HK-2 (cell line): ENCODE measurements around the gene NDUFS7.

Experiments used
- DNase-seq: peaks from one replicate; pipeline ENCODE4 v3.0.0-alpha.2; 2018; ENCODE audit not compliant: unreplicated experiment

The NDUFS7 gene

DNA sequence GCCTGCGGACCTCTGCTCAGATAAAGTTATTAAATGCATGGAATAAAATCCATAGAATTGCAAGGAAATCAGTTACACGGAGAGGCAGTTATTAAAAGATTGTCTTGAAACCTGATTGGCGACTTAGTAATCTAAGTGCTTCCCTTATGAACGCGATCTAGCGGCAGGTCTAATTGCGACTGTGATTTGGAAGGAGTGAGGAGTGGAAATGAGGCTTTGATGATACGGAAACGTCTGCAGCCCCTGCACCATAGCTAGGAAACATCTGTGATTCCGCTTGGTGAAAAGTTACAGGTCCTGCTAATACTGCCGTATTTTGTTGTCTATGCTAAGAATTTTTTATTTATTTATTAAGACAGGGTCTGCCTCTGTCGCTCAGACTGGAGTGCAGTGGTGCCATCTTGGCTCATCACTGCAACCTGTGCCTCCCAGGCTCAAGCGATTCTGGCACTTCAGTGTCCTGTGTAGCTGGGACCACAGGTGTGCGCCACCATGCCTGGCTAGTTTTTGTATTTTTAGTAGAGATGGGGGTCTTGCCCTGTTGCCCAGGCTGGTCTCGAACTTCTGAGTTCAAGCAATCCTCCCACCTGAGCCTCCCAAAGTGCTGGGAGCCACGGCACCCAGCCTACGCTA, 887 bp downstream of the NDUFS7 start:
- DNase-seq: no peak

- DNase-seq: no peak
Observed at GRCh38 chr19:1385816-1386215, 2.1 kb downstream of the NDUFS7 start.

DNA sequence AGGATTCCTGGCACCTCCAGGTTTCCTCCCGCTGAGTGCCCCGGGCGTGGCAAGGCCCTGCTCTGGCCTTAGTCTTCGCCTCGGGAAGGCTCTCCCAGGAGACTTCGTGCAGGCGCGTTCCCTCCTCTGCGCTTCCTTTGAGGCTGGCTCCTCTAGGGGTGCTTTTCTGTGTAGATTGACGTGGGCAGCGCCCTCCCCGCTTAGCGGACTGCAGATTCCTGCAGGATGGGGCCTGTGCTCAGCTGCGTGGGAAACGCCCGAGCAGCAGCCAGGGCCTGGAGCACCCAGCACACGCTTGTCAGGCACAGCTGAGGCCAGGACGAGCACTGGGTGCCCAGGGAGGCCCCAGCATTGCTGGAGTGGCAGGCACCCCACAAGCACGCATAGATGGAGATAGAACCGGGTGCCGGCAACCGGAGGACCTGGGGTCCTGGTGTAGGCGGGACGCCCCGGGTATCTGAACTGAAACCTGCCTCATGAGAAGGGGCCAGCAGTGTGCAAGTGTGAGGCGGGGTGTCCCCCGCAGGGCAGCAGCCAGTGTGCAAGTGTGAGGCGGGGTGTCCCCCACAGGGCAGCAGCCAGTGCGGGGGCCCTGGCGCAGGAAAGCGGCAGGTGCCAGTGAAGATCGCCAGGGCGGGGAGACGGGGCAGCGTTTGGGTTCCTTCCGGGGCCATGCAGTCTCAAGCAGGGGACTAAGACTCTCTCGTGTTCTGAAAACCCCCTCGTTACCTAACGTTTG, 3.4 kb downstream of the NDUFS7 start:
- no peak for DNase-seq

GRCh38 chr19:1387684-1388636, 4.3 kb downstream of the NDUFS7 start:
- DNase-seq: no peak

DNA sequence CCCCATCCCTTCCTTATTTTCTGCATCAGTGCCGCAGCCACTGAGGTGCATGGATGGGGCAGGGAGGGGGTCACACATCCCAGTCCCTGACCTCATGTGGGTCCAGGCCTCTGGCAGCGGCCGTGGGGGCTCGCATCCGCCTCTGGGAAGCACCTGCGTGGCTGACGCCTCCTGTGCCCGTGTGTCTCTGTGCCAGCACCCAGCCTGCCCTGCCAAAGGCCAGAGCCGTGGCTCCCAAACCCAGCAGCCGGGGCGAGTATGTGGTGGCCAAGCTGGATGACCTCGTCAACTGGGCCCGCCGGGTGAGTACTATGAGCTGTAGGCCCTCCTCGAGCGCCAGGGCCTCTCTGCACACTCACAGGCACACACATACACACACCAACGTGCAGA, 4.9 kb downstream of the NDUFS7 start:
- no peak for DNase-seq

DNA sequence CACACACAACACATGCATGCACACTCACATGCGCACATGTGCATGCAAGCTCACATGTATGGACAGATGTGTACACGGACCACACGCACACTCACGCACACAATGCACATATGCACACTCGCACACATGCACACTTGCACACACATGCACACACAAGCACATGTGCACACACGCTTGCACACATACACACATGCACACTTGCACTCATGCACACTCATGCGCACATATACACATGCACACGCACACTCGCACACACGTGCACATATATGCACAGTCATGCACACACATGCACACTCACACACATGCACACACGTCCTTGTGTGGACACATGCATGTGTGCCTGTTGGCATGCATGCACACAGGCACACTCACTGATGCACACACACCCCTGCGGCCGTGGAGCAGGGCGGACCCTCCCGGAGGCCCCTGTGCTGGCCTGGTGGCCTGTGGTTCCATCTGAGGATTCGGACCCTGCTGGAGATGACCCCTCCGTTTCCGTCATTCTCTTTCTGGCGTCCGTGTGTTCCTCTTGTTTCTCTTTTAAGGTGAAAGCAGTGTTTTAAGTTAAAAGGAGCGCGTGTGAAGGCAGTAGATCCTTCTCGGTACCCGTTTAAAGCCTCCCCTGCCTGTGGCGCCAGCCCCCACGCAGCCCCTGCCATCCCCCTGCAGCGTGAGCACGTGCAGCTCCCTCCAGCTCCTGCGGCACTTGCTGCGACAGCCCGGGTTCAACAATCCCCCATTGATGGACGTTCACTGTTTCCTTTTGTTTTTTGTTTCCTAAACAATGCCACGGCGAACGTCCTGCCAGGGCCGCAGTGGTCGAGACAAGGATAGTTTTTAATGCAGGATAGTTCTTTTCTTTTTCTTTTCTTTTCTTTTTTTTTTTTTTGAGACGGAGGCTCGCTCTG, 5.6 kb downstream of the NDUFS7 start:
- DNase-seq: no peak

DNA sequence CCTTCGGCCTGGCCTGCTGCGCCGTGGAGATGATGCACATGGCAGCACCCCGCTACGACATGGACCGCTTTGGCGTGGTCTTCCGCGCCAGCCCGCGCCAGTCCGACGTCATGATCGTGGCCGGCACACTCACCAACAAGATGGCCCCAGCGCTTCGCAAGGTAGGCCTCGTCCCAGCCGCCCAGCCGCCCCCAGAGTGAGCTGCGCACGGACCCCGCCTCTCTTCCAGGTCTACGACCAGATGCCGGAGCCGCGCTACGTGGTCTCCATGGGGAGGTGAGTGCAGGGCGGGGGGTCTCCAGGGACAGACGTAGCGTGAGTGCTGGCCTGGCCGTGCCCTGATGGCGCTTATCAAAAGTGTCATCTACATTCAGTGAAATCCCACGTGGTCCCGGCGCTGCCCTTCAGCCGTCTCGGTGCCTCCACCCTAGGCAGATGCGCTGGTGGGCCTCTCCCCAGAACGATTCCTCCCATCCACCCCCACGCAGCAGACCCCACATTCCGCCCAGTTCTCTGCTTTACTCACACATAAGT, 7.2 kb downstream of the NDUFS7 start:
- DNase-seq: no peak

GRCh38 chr19:1392407-1392806, 8.7 kb downstream of the NDUFS7 start:
- DNase-seq: no peak

GRCh38 chr19:1392939-1393530, 9.3 kb downstream of the NDUFS7 start:
- no peak for DNase-seq

GRCh38 chr19:1393841-1394240, 10.1 kb downstream of the NDUFS7 start:
- no peak for DNase-seq

GRCh38 chr19:1394252-1395193, 10.8 kb downstream of the NDUFS7 start:
- DNase-seq: no peak

DNA sequence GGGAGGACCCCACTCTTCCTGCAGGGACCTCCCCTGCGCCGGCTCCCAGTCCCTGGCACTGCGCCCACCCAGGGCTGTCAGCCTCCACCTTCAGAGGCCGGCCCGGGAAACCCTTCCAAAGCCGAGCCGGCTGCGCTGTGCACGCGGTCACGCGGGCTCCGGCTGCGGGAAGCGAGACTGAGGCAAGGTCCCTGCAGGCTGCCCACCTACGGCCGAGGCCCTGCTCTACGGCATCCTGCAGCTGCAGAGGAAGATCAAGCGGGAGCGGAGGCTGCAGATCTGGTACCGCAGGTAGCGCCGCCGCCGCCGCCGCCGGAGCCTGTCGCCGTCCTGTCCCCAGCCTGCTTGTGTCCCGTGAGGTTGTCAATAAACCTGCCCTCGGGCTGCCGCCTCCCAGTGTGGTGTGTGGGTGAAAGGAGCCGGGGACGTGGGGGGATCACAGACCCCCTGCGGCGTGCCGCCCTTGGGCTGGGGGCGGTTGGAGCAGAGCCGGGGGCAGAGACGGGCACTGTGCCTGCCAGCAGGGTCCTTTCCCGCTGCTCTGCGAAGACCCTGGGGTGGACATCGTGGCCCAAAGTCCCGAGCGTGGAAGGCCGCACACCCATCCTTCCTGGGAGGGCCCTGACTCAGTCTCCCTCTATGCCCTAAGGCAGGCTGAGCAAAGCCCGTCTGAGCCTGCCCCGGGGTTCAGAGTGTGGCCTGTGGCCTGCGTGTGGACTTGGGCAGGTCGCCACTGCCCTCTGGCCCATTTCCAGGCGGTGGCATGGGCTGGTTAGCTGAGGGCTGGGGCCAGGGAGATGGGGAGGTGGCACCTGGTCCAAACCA, 11.7 kb downstream of the NDUFS7 start:
- no peak for DNase-seq

- DNase-seq: no peak
Observed at GRCh38 chr19:1396019-1396767, 12.5 kb downstream of the NDUFS7 start.

- no peak for DNase-seq
Observed at GRCh38 chr19:1396768-1397679, 13.3 kb downstream of the NDUFS7 start.

DNA sequence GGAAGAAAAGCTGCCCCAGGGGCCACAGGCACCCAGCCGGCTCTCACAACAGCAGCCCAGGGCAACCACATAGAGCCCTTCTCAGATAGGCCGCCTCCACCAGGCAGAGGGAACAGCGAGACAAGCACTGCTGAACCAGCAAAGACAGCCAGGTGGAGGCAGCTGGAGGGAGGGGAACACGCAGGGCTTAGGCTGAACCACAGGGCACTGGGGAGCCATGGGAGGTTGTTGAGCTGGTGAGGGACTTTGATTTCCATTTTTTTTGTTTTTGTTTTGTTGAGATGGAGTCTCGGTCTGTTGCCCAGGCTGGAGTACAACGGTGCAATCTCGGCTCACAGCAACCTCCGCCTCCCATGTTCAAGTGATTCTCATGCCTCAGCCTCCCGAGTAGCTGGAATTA, 14.1 kb downstream of the NDUFS7 start:
- DNase-seq: no peak

GRCh38 chr19:1399079-1399478, 15.4 kb downstream of the NDUFS7 start:
- DNase-seq: no peak

GRCh38 chr19:1399745-1400144, 16.0 kb downstream of the NDUFS7 start:
- no peak for DNase-seq
